ENCODE data around the gene SLC16A12. TPM values are rescaled to one million over a fixed set of nuclear protein-coding genes. Genes with fewer than 3 reads are reported as not detected.

SLC16A12 gene
- total and polyA plus RNA-seq, 2 of the 8 experiments (the other 6 are each of a cell fraction or from before 2014, with no cell fraction given): 1.6 to 1.9 TPM

DNA sequence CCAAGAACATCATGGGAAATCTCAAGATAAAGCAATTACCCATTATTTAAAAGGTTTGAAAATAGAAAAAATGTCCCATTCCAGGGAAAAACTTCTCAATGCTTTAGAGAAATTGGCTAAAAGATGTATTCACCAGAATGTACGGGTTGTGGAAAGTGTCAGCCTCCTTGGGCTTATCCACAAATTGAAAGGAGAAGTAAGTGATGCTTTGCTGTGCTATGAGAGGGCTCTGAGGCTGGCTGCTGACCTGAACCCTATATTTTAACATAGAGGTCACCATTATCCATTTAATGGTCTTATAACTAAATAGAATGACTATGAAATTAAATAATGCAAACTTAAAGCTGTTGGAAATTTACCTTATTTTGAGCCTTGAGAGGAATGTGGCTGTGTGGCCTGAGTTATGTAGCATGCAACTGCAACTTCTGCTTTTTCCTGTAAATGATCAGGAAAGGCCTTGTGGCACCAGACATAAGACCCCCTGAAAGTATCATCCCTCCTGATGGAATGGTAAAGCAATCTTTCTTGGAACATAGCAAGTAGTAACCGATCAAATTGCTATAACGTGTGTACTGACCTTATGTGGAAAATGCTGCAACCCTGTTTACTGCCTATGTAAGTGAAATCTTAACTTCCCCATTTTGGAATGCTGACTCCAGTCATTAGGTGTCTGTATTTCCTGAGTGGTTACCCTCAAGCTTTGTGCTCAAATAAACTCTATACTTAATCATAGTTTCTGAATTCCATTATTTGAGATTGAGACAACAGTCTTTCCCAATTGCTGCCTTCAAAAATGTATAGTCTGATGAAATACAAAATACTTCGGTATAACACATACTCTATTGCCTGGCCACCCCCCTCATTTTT is 150.7 kb downstream of the SLC16A12 start:
- Histone ChIP-seq H4K8ac (ENCODE audit: extremely low read depth, insufficient read depth, low read length) (no peak overlapping the region), H2BK12ac (ENCODE audit: low read depth, low read length) (no peak overlapping the region), H2BK15ac (ENCODE audit: low read length) (no peak overlapping the region), H3K18ac (ENCODE audit: extremely low read depth, low read length) (no peak overlapping the region), H3K23me2 (ENCODE audit: low read depth, low read length) (no peaks in the 10 kb centered on the region; the same call in 1 of the 2 replicates), H3K4me3 (ENCODE audit: extremely low read depth in 1 of 4, insufficient read depth in 2 of 4, low read depth in 3 of 4, low read length in 4 of 4) (no peak overlapping the region), H3K79me1 (ENCODE audit: low read depth, low read length) (no peaks in the 10 kb centered on the region), H3K27ac (ENCODE audit: low read depth, low read length) (no peak overlapping the region), H3K79me2 (ENCODE audit: control insufficient read depth in 1 of 2, insufficient read depth in 2 of 2, low read length in 2 of 2) (no peaks in the 10 kb centered on the region), H3K36me3 (ENCODE audit: control insufficient read depth in 2 of 4, insufficient read depth in 4 of 4, low read length in 3 of 4) (no peaks in the 10 kb centered on the region), H3K4me1 (replicated peaks in 1 of 4; ENCODE audit: control insufficient read depth in 3 of 4, insufficient read depth in 4 of 4, low read length in 3 of 4) (no peaks in the 10 kb centered on the region), H3K14ac (ENCODE audit: insufficient read length) (no peak overlapping the region), H4K91ac (replicated peaks; ENCODE audit: insufficient read length, low read length) (no peak overlapping the region), H4K5ac (ENCODE audit: insufficient read length, low read depth, low read length) (no peak overlapping the region), H2BK20ac (ENCODE audit: low read length) (no peak overlapping the region), H3K23ac (ENCODE audit: insufficient read length) (no peak overlapping the region), H3K4me2 (ENCODE audit: insufficient read depth in 1 of 2, low read depth in 2 of 2, low read length in 2 of 2) (no peak overlapping the region), H3K9ac (replicated peaks in 1 of 4; ENCODE audit: extremely low read depth in 1 of 4, low read depth in 3 of 4, low read length in 3 of 4) (no peak overlapping the region), H3K27me3 (replicated peaks in 1 of 4; ENCODE audit: control insufficient read depth in 3 of 4, extremely low read depth in 1 of 4, insufficient read depth in 3 of 4, low read length in 3 of 4) (no peaks in the 10 kb centered on the region), H3K9me3 (ENCODE audit: insufficient read depth in 2 of 2, low read depth in 1 of 2, low read length in 1 of 2) (no peaks in the 10 kb centered on the region), H4K20me1 (replicated peaks in 1 of 2; ENCODE audit: control insufficient read depth in 1 of 2, insufficient read depth in 2 of 2, low read length in 2 of 2) (no peaks in the 10 kb centered on the region), H3K56ac (replicated peaks; ENCODE audit: insufficient read length, low read depth, low read length) (no peak overlapping the region), H2BK120ac (replicated peaks; ENCODE audit: low read depth, low read length) (no peak overlapping the region), H3K4ac (replicated peaks; ENCODE audit: insufficient read length, low read depth, low read length) (no peak overlapping the region), H2AK5ac (ENCODE audit: low read depth, low read length) (no peak overlapping the region), H2AFZ (ENCODE audit: low read length) (no peak overlapping the region), H2BK5ac (ENCODE audit: low read depth, low read length) (no peak overlapping the region)
- WGBS, 2 experiments (ENCODE audit: extremely low coverage in 1 of 2, insufficient coverage in 1 of 2, insufficient read length in 1 of 2, insufficient replicate concordance in 2 of 2, low coverage in 1 of 2, low lambda C conversion rate in 2 of 2, missing lambda C conversion rate in 1 of 2): 92% methylated on average over 4 of the region's 4 CpGs; no CpG with 5 or more reads in 1 of the 2 experiments
- ChIA-PET POLR2A (ENCODE audit: partially characterized antibody) (no interaction called here), CTCF (ENCODE audit: partially characterized antibody) (interaction anchor here (0.6 to 5.8 kb wide), 6 partner anchors 15 to 171 kb away, joined by 3 to 30 read pairs (median 4); no protein-coding TSS in a partner anchor)
- FAIRE-seq (no peak), DNase-seq (ENCODE audit: low read depth in 1 of 2, low spot score in 2 of 2) (no peak)
- TF ChIP-seq TAF7 (optimal IDR thresholded peaks at IDR 0.05; ENCODE audit: borderline replicate concordance, low read depth, low read length) (no peak), GTF2F1 (IDR thresholded peaks at IDR 0.05; ENCODE audit: borderline replicate concordance, low read depth, low read length) (no peak), POU5F1 (IDR thresholded peaks at IDR 0.05; ENCODE audit: low read depth, low read length) (no peak), CHD1 (IDR thresholded peaks at IDR 0.05; ENCODE audit: low read depth, low read length) (no peak), NRF1 (IDR thresholded peaks at IDR 0.05; ENCODE audit: low read depth, low read length) (no peak), PHF8 (conservative IDR thresholded peaks at IDR 0.05; ENCODE audit: low read depth, low read length) (no peak), EP300 (IDR thresholded peaks at IDR 0.05; ENCODE audit: borderline replicate concordance in 1 of 2, low read depth in 2 of 2, low read length in 2 of 2) (no peak)
- TF ChIP-seq, protein P1, sequence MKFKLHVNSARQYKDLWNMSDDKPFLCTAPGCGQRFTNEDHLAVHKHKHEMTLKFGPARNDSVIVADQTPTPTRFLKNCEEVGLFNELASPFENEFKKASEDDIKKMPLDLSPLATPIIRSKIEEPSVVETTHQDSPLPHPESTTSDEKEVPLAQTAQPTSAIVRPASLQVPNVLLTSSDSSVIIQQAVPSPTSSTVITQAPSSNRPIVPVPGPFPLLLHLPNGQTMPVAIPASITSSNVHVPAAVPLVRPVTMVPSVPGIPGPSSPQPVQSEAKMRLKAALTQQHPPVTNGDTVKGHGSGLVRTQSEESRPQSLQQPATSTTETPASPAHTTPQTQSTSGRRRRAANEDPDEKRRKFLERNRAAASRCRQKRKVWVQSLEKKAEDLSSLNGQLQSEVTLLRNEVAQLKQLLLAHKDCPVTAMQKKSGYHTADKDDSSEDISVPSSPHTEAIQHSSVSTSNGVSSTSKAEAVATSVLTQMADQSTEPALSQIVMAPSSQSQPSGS (IDR thresholded peaks at IDR 0.05; ENCODE audit: low read length): no peak
- TF ChIP-seq, protein P2, sequence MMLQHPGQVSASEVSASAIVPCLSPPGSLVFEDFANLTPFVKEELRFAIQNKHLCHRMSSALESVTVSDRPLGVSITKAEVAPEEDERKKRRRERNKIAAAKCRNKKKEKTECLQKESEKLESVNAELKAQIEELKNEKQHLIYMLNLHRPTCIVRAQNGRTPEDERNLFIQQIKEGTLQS (IDR thresholded peaks at IDR 0.05; ENCODE audit: insufficient read depth, low read depth, low read length): no peak

All from H1 (cell line).